Measurements from ENCODE around the gene ABHD17C. TPM values are rescaled to one million over a fixed set of nuclear protein-coding genes. Genes with fewer than 3 reads are reported as not detected.

ABHD17C gene
- total and polyA plus RNA-seq, 2 donors (not counting 3 experiments of a cell fraction or from before 2014, with no cell fraction given): 5.9 to 10.9 TPM

DNA sequence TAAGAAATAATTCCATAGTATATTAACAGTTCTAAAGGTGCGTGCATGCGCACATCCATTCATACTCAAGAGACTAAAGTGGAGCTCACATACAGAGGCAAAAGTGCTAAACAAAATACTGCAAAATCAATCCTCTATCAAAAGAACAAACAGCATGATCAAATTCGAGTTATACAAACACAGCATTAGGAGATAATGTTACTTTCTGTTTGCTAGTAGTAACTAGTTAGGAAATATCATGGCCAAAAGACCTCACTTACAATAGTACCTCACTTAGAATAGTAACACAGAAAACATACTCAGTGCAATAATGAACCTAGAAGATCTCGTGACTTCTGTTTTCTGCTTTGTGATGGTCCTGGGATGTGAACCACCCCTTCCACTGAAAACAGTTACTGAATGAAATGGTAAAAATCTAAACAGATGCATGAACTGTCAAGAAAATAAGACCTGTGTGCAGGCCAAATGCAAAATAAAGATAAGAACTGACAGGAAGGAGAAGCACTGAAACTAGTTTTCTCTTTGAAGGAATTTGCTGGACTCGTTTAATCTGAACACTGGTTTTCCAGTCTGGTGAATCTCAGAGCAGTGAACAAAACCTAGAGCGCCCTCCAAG, 63.1 kb downstream of the ABHD17C start:
- dilution Hi-C loops (cut with MboI; ENCODE audit: extremely low pct_ligation_motif_present, low sequenced_read_pairs): no loop called here
- no peak for TF ChIP-seq POLR2AphosphoS5 (IDR thresholded peaks at IDR 0.05; ENCODE audit: insufficient read depth, low read depth, low read length)
- TF ChIP-seq GATA2 (IDR thresholded peaks at IDR 0.05; ENCODE audit: insufficient read depth, insufficient read length, low read depth, low read length): no peak
- no peak for TF ChIP-seq EZH2 (IDR thresholded peaks at IDR 0.05; ENCODE audit: borderline replicate concordance, low read depth, low read length, severe bottlenecking)
- no peak for TF ChIP-seq FOS (IDR thresholded peaks at IDR 0.05; ENCODE audit: borderline replicate concordance, insufficient read depth, low read length)
- TF ChIP-seq, protein P1, sequence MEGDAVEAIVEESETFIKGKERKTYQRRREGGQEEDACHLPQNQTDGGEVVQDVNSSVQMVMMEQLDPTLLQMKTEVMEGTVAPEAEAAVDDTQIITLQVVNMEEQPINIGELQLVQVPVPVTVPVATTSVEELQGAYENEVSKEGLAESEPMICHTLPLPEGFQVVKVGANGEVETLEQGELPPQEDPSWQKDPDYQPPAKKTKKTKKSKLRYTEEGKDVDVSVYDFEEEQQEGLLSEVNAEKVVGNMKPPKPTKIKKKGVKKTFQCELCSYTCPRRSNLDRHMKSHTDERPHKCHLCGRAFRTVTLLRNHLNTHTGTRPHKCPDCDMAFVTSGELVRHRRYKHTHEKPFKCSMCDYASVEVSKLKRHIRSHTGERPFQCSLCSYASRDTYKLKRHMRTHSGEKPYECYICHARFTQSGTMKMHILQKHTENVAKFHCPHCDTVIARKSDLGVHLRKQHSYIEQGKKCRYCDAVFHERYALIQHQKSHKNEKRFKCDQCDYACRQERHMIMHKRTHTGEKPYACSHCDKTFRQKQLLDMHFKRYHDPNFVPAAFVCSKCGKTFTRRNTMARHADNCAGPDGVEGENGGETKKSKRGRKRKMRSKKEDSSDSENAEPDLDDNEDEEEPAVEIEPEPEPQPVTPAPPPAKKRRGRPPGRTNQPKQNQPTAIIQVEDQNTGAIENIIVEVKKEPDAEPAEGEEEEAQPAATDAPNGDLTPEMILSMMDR (IDR thresholded peaks at IDR 0.05; ENCODE audit: extremely low read depth in 1 of 2, insufficient read depth in 1 of 2, low read depth in 1 of 2, low read length in 2 of 2): no peak
- TF ChIP-seq MYC (IDR thresholded peaks at IDR 0.05; ENCODE audit: low read depth, low read length): no peak
- TF ChIP-seq, protein P2, sequence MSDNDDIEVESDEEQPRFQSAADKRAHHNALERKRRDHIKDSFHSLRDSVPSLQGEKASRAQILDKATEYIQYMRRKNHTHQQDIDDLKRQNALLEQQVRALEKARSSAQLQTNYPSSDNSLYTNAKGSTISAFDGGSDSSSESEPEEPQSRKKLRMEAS (IDR thresholded peaks at IDR 0.05; ENCODE audit: insufficient read depth, insufficient read length): no peak
- TF ChIP-seq JUN (IDR thresholded peaks at IDR 0.05; ENCODE audit: borderline replicate concordance, insufficient read depth, insufficient read length, low read depth): no peak
- no peak for TF ChIP-seq POLR2A (IDR thresholded peaks at IDR 0.05; ENCODE audit: low read depth, low read length)
- no peak for FAIRE-seq
- peak; percentile 9 for DNase-seq (ENCODE audit: low read depth, low spot score)
- BruUV-seq (replicated peaks): no TSS peak
- Histone ChIP-seq H3K4me2 (ENCODE audit: insufficient read depth, low read length) (no peak overlapping the region), H3K9ac (replicated peaks; ENCODE audit: extremely low read depth, insufficient read depth, low read length) (no peak overlapping the region), H3K36me3 (ENCODE audit: control insufficient read depth in 2 of 2, extremely low read depth in 1 of 2, insufficient read depth in 2 of 2, low read length in 2 of 2) (no peaks in the 10 kb centered on the region), H3K9me3 (replicated peaks; ENCODE audit: control insufficient read depth, insufficient read depth, low read length) (no peaks in the 10 kb centered on the region), H3K4me1 (ENCODE audit: control insufficient read depth, extremely low read depth, insufficient read depth, low read length) (peaks cover 3% of the 10 kb centered on the region), H3K9me1 (replicated peaks; ENCODE audit: control insufficient read depth, extremely low read depth, insufficient read depth, low read length) (no peaks in the 10 kb centered on the region), H4K20me1 (replicated peaks; ENCODE audit: control insufficient read depth, extremely low read depth, insufficient read depth, low read length) (no peaks in the 10 kb centered on the region), H2AFZ (ENCODE audit: low read depth, low read length) (no peak overlapping the region), H3K27ac (ENCODE audit: insufficient read depth, low read depth, low read length) (no peak overlapping the region), H3K27me3 (ENCODE audit: control insufficient read depth in 2 of 2, insufficient read depth in 2 of 2, low read length in 2 of 2) (no peaks in the 10 kb centered on the region), H3K79me2 (ENCODE audit: control insufficient read depth, insufficient read depth, low read length) (no peaks in the 10 kb centered on the region), H3K4me3 (replicated peaks in 1 of 3; ENCODE audit: insufficient read depth in 1 of 3, low read depth in 1 of 3, low read length in 3 of 3) (no peak overlapping the region)
- CTCF ChIA-PET: interaction anchor here (1.0 to 1.7 kb wide), 2 partner anchors 18 to 190 kb away, joined by 4 to 6 read pairs; no protein-coding TSS in a partner anchor
- intact Hi-C loops (cut with micrococcal nuclease): loop anchor here (5.0 kb wide), 1 partner anchor 624 kb away; no protein-coding TSS in a partner anchor
- POLR2A ChIA-PET: no interaction called here

Data from endothelial cell of umbilical vein (primary cell).